HEK293 (cell line): ENCODE results near the gene TOR2A.

Experiments used
- CTCF ChIA-PET: fragments of 350-600 bp; formaldehyde crosslinking; extraction: SDS; loops from one replicate; lab custom pipeline; 2021; ENCODE audit warnings: antibody characterized with exemption; lab: Yijun Ruan, JAX
- POLR2A ChIA-PET: fragments of 300-600 bp; formaldehyde crosslinking; extraction: SDS; loops from one replicate; lab custom pipeline; 2020; ENCODE audit warnings: antibody characterized with exemption, inconsistent platforms; lab: Yijun Ruan, JAX
- H3K27ac ChIP-seq: fragments of 200-500 bp; sonication (Bioruptor generic); 2 replicates; pipeline ENCODE4 v1.5.1; 2014; ENCODE audit warnings: low read depth, low read length, control low read depth, inconsistent platforms; ENCODE audit errors: extremely low read depth
- H3K36me3 ChIP-seq, 2 experiments: fragments of 200-500 bp in 1 of 2; sonication (Bioruptor generic) in 1 of 2; 1 replicate in 1 of 2; 2 replicates in 1 of 2; pipeline ENCODE4 v1.5.1; 2014 to 2017; ENCODE audit warnings: inconsistent platforms in 2 of 2, low read length in 2 of 2; ENCODE audit not compliant: control insufficient read depth in 2 of 2, insufficient read depth in 1 of 2
- H3K4me1 ChIP-seq: fragments of 200-500 bp; sonication (Bioruptor generic); 2 replicates; pipeline ENCODE4 v1.5.1; 2014; ENCODE audit warnings: mild to moderate bottlenecking, low read length, inconsistent platforms; ENCODE audit not compliant: control insufficient read depth, insufficient read depth
- H3K4me3 ChIP-seq: 2 replicates; pipeline ENCODE4 v1.5.1; 2011; ENCODE audit warnings: low read depth, mild to moderate bottlenecking, control low read depth, low read length, moderate library complexity
- H3K9me3 ChIP-seq: fragments of 200-500 bp; sonication (Bioruptor generic); 2 replicates; pipeline ENCODE4 v1.5.1; 2014; ENCODE audit warnings: low read depth, low read length, inconsistent platforms; ENCODE audit not compliant: control insufficient read depth, insufficient read depth
- BCL11B ChIP-seq: fragments of 450-650 bp; formaldehyde crosslinking; IDR thresholded peaks from 2 replicates; pipeline ENCODE4 v1.5.1; 2016; ENCODE audit warnings: low read depth, missing biosample characterization, missing genetic modification characterization
- GLIS1 ChIP-seq: fragments of 450-650 bp; formaldehyde crosslinking; IDR thresholded peaks from 2 replicates; pipeline ENCODE4 v1.5.1; 2016; ENCODE audit warnings: missing biosample characterization, missing genetic modification characterization
- HOXD13 ChIP-seq: sonication (generic); formaldehyde crosslinking; IDR thresholded peaks from 2 replicates; pipeline ENCODE4 v1.8.0; 2022; ENCODE audit warnings: missing genetic modification reagents, borderline replicate concordance
- OSR2 ChIP-seq: fragments of 450-650 bp; formaldehyde crosslinking; IDR thresholded peaks from 2 replicates; pipeline ENCODE4 v1.5.1; 2016; ENCODE audit warnings: missing biosample characterization, missing genetic modification characterization
- SALL2 ChIP-seq: fragments of 450-650 bp; formaldehyde crosslinking; IDR thresholded peaks from 2 replicates; pipeline ENCODE4 v1.5.0; 2017; ENCODE audit warnings: missing biosample characterization, mild to moderate bottlenecking, missing genetic modification characterization, borderline replicate concordance
- TRIM28 ChIP-seq: IDR thresholded peaks from 2 replicates; pipeline ENCODE4 v1.6.1; 2011; ENCODE audit warnings: low read length, control low read depth, borderline replicate concordance
- WT1 ChIP-seq: fragments of 450-650 bp; formaldehyde crosslinking; IDR thresholded peaks from 2 replicates; pipeline ENCODE4 v1.5.1; 2016; ENCODE audit warnings: missing biosample characterization, missing genetic modification characterization
- ZBTB1 ChIP-seq: fragments of 450-650 bp; formaldehyde crosslinking; IDR thresholded peaks from 2 replicates; pipeline ENCODE4 v1.5.1; 2016; ENCODE audit warnings: missing biosample characterization, missing genetic modification characterization
- ZBTB17 ChIP-seq: fragments of 450-650 bp; formaldehyde crosslinking; IDR thresholded peaks from 2 replicates; pipeline ENCODE4 v1.5.1; 2016; ENCODE audit warnings: missing biosample characterization, missing genetic modification characterization
- ZNF112 ChIP-seq: fragments of 450-650 bp; formaldehyde crosslinking; IDR thresholded peaks from 2 replicates; pipeline ENCODE4 v1.5.0; 2017; ENCODE audit warnings: missing biosample characterization, missing genetic modification characterization
- ZNF146 ChIP-seq: fragments of 450-650 bp; formaldehyde crosslinking; IDR thresholded peaks from 2 replicates; pipeline ENCODE4 v1.5.1; 2016; ENCODE audit warnings: missing biosample characterization, missing genetic modification characterization
- ZNF184 ChIP-seq: fragments of 450-650 bp; IDR thresholded peaks from 2 replicates; pipeline ENCODE4 v1.5.1; 2018; ENCODE audit warnings: missing biosample characterization, mild to moderate bottlenecking, missing genetic modification characterization
- ZNF23 ChIP-seq: fragments of 450-650 bp; formaldehyde crosslinking; IDR thresholded peaks from 2 replicates; pipeline ENCODE4 v1.5.1; 2016; ENCODE audit warnings: missing biosample characterization, missing genetic modification characterization, borderline replicate concordance
- ZNF354C ChIP-seq: fragments of 450-650 bp; formaldehyde crosslinking; IDR thresholded peaks from 2 replicates; pipeline ENCODE4 v1.5.1; 2016; ENCODE audit warnings: missing biosample characterization, missing genetic modification characterization, low read depth, borderline replicate concordance
- ZNF433 ChIP-seq: fragments of 450-650 bp; formaldehyde crosslinking; IDR thresholded peaks from 2 replicates; pipeline ENCODE4 v1.5.1; 2016; ENCODE audit warnings: missing biosample characterization, missing genetic modification characterization, low read depth
- ZNF501 ChIP-seq: fragments of 450-650 bp; formaldehyde crosslinking; IDR thresholded peaks from 2 replicates; pipeline ENCODE4 v1.5.1; 2016; ENCODE audit warnings: missing biosample characterization, missing genetic modification characterization
- ZNF530 ChIP-seq: fragments of 450-650 bp; formaldehyde crosslinking; IDR thresholded peaks from 2 replicates; pipeline ENCODE4 v1.5.1; 2016; ENCODE audit warnings: low read depth, missing biosample characterization, missing genetic modification characterization
- ZNF600 ChIP-seq: fragments of 450-650 bp; formaldehyde crosslinking; IDR thresholded peaks from 2 replicates; pipeline ENCODE4 v1.5.1; 2016; ENCODE audit warnings: missing biosample characterization, missing genetic modification characterization
- ZNF654 ChIP-seq: fragments of 450-650 bp; formaldehyde crosslinking; IDR thresholded peaks from 2 replicates; pipeline ENCODE4 v1.5.1; 2016; ENCODE audit warnings: low read depth, missing biosample characterization, missing genetic modification characterization
- ZNF660 ChIP-seq: fragments of 450-650 bp; IDR thresholded peaks from 2 replicates; pipeline ENCODE4 v1.5.1; 2018; ENCODE audit warnings: missing biosample characterization, mild to moderate bottlenecking, missing genetic modification characterization
- ZNF707 ChIP-seq: fragments of 450-650 bp; formaldehyde crosslinking; IDR thresholded peaks from 2 replicates; pipeline ENCODE4 v1.5.1; 2016; ENCODE audit warnings: missing biosample characterization, missing genetic modification characterization
- ZSCAN16 ChIP-seq: fragments of 450-650 bp; formaldehyde crosslinking; IDR thresholded peaks from 2 replicates; pipeline ENCODE4 v1.5.1; 2016; ENCODE audit warnings: missing biosample characterization, missing genetic modification characterization
- TF ChIP-seq, protein P1 (sequence below): fragments of 450-650 bp; formaldehyde crosslinking; IDR thresholded peaks from 2 replicates; pipeline ENCODE4 v1.5.1; 2017; ENCODE audit warnings: missing biosample characterization, missing genetic modification characterization
- TF ChIP-seq, protein P2 (sequence below): fragments of 450-650 bp; formaldehyde crosslinking; IDR thresholded peaks from 2 replicates; pipeline ENCODE4 v1.5.1; 2017; ENCODE audit warnings: missing biosample characterization, missing genetic modification characterization
- TF ChIP-seq, protein P3 (sequence below): fragments of 450-650 bp; formaldehyde crosslinking; IDR thresholded peaks from 2 replicates; pipeline ENCODE4 v1.5.1; 2016; ENCODE audit warnings: missing biosample characterization, missing genetic modification characterization
- TF ChIP-seq, protein P4 (sequence below): fragments of 450-650 bp; formaldehyde crosslinking; IDR thresholded peaks from 2 replicates; pipeline ENCODE4 v1.5.1; 2016; ENCODE audit warnings: missing biosample characterization, missing genetic modification characterization
- TF ChIP-seq, protein P5 (sequence below): fragments of 450-650 bp; formaldehyde crosslinking; IDR thresholded peaks from 2 replicates; pipeline ENCODE4 v1.5.1; 2016; ENCODE audit warnings: missing biosample characterization, missing genetic modification characterization

Gene TOR2A

DNA sequence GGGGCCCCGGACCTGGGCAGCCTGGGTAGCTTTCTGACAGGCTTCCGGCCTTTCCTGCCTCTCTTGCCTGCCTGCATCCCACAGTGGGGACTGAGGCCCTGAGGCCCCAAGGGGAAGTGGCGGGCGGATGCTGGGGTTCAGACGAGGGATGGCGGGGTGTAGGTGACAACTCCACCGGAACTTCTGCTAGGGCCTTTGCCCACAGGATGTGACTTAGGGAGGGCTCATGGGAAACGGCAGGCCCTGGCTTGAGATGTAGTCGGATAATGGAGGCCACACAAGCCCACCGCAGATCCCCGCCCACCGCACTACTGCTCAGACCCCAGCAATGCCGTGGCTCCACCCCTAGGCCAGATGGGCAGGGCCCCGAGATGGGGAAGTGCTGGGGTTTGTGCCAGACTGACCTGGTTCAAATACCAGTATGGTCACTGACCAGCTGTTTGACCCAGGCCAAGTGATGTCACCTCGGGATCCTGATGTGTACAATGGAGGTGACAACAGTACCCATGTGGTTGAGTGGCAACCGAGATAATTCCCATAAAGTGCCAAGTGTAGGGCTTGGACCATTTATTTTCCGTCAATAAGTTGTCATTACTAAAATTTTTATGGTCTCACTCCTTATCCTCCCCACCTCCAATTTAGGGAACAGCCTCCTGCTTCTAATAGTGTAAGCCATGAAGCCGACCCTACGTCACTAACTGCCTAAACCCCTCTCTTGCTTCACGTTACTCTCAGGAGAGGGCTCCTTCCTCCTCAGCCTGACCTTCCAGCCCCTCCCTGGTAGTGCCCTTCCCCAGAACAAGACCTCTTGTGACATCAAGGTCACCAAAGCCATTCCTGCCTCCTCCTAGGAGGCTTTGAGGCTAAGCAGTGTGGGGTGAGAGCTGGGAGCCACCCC, 48.3 kb upstream of the TOR2A start:
- ChIA-PET CTCF (interaction anchor here (0.7 to 4.1 kb wide), 10 partner anchors 9 to 293 kb away, joined by 3 to 44 read pairs (median 5); partner anchors contain the start of gene TOR2A), POLR2A (no interaction called here)
- Histone ChIP-seq H3K27ac (no peak overlapping the region), H3K4me1 (no peaks in the 10 kb centered on the region), H3K4me3 (no peak overlapping the region), H3K36me3 (peaks cover 0 to 17% of the 10 kb centered on the region in 2 experiments; a peak in 1 of 3 replicates), H3K9me3 (no peaks in the 10 kb centered on the region)
- no peak for TF ChIP-seq ZNF600 (tag by site-specific recombination)
- TF ChIP-seq, protein P1, sequence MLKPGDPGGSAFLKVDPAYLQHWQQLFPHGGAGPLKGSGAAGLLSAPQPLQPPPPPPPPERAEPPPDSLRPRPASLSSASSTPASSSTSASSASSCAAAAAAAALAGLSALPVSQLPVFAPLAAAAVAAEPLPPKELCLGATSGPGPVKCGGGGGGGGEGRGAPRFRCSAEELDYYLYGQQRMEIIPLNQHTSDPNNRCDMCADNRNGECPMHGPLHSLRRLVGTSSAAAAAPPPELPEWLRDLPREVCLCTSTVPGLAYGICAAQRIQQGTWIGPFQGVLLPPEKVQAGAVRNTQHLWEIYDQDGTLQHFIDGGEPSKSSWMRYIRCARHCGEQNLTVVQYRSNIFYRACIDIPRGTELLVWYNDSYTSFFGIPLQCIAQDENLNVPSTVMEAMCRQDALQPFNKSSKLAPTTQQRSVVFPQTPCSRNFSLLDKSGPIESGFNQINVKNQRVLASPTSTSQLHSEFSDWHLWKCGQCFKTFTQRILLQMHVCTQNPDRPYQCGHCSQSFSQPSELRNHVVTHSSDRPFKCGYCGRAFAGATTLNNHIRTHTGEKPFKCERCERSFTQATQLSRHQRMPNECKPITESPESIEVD (tag by site-specific recombination), result no peak
- no peak for TF ChIP-seq ZNF184
- TF ChIP-seq ZNF112 (tag by site-specific recombination), result no peak
- TF ChIP-seq, protein P2, sequence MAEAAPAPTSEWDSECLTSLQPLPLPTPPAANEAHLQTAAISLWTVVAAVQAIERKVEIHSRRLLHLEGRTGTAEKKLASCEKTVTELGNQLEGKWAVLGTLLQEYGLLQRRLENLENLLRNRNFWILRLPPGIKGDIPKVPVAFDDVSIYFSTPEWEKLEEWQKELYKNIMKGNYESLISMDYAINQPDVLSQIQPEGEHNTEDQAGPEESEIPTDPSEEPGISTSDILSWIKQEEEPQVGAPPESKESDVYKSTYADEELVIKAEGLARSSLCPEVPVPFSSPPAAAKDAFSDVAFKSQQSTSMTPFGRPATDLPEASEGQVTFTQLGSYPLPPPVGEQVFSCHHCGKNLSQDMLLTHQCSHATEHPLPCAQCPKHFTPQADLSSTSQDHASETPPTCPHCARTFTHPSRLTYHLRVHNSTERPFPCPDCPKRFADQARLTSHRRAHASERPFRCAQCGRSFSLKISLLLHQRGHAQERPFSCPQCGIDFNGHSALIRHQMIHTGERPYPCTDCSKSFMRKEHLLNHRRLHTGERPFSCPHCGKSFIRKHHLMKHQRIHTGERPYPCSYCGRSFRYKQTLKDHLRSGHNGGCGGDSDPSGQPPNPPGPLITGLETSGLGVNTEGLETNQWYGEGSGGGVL (tag by site-specific recombination), result no peak
- TF ChIP-seq SALL2 (tag by site-specific recombination), result no peak
- TF ChIP-seq HOXD13, result no peak
- no peak for TF ChIP-seq TRIM28
- TF ChIP-seq GLIS1 (tag by site-specific recombination), result no peak

DNA sequence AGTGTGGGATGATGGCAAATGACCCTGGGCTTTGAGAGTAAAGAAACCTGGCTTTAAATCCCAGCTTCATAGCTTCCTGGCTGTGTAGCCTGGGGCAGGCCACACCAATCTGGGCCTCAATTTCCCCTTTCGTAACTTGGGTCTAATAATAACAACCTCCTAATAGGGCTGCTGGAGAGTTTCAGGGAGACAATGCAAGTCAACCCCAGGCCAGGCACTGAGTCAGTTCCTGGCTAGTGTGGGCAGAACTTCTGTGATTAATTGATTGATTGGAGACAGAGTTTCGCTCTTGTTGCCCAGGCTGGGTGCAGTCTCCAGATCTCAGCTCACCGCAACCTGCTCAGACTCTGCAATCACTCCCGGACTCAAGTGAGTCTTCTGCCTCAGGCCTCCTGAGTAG, 46.7 kb upstream of the TOR2A start:
- H3K4me1 ChIP-seq, result no peaks in the 10 kb centered on the region
- H3K4me3 ChIP-seq, result no peak overlapping the region
- POLR2A ChIA-PET, result interaction anchor here (0.7 kb wide), 1 partner anchor 10 kb away, joined by 3 read pairs; no protein-coding TSS in a partner anchor
- CTCF ChIA-PET, result interaction anchor here (0.9 to 3.1 kb wide), 2 partner anchors 41 to 47 kb away, joined by 3 to 11 read pairs; partner anchors contain the start of gene TOR2A
- peaks cover 0 to 2% of the 10 kb centered on the region in 2 experiments; a peak in 1 of 3 replicates for H3K36me3 ChIP-seq
- TF ChIP-seq ZNF654 (tag by site-specific recombination) (no peak), ZBTB17 (tag by site-specific recombination) (no peak), ZSCAN16 (tag by site-specific recombination) (no peak), ZNF660 (no peak), BCL11B (tag by site-specific recombination) (no peak), ZNF433 (no peak), ZNF23 (tag by site-specific recombination) (no peak), ZNF354C (no peak), ZNF146 (no peak), OSR2 (tag by site-specific recombination) (no peak), ZNF501 (no peak), ZBTB1 (tag by site-specific recombination) (no peak), ZNF530 (tag by site-specific recombination) (no peak), WT1 (tag by site-specific recombination) (no peak), ZNF707 (no peak)
- TF ChIP-seq, protein P3, sequence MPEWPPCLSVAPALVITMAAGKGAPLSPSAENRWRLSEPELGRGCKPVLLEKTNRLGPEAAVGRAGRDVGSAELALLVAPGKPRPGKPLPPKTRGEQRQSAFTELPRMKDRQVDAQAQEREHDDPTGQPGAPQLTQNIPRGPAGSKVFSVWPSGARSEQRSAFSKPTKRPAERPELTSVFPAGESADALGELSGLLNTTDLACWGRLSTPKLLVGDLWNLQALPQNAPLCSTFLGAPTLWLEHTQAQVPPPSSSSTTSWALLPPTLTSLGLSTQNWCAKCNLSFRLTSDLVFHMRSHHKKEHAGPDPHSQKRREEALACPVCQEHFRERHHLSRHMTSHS (tag by site-specific recombination), result no peak
- TF ChIP-seq, protein P4, sequence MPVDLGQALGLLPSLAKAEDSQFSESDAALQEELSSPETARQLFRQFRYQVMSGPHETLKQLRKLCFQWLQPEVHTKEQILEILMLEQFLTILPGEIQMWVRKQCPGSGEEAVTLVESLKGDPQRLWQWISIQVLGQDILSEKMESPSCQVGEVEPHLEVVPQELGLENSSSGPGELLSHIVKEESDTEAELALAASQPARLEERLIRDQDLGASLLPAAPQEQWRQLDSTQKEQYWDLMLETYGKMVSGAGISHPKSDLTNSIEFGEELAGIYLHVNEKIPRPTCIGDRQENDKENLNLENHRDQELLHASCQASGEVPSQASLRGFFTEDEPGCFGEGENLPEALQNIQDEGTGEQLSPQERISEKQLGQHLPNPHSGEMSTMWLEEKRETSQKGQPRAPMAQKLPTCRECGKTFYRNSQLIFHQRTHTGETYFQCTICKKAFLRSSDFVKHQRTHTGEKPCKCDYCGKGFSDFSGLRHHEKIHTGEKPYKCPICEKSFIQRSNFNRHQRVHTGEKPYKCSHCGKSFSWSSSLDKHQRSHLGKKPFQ (tag by site-specific recombination), result no peak
- TF ChIP-seq, protein P5, sequence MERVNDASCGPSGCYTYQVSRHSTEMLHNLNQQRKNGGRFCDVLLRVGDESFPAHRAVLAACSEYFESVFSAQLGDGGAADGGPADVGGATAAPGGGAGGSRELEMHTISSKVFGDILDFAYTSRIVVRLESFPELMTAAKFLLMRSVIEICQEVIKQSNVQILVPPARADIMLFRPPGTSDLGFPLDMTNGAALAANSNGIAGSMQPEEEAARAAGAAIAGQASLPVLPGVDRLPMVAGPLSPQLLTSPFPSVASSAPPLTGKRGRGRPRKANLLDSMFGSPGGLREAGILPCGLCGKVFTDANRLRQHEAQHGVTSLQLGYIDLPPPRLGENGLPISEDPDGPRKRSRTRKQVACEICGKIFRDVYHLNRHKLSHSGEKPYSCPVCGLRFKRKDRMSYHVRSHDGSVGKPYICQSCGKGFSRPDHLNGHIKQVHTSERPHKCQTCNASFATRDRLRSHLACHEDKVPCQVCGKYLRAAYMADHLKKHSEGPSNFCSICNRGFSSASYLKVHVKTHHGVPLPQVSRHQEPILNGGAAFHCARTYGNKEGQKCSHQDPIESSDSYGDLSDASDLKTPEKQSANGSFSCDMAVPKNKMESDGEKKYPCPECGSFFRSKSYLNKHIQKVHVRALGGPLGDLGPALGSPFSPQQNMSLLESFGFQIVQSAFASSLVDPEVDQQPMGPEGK (tag by site-specific recombination), result no peak
- H3K27ac ChIP-seq, result no peak overlapping the region
- H3K9me3 ChIP-seq, result no peaks in the 10 kb centered on the region
